ENCODE data around the gene MYMX.

MYMX gene

DNA sequence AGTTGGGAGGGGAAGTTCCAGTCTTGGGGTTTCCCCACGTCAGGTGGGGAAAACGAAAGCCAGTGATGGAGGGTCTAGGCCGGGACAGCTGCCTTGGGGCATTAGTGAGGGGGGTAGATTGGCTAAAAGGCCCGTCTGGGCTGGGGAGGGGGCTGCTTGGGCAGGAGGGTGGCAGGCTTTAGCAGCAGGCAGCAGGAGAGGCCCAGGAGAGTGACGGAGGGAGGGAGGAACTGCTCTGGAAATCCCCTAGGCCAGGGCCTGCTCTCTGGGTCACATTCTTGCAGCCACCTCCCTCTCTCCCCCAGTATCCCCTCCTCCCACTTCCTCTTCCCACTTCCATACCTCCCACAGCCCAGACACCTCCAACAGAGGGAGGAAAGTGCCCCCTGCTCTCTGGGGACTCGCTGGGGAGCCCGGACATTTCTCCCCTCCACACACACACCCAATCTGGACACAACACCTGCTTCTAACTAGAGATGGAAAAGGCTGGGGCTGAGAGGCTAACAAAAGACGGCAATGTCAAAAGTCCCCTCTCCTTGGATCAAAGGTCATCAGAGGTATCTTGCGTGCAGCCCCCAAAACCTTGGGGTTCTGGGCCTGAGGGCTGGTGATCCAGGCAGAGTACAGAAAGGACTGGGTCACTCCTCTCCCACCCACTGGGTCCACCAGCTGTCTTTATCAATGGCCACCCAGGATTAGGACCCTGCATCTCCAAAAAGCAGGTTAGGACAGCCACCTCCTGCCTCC lies 46.8 kb downstream of the MYMX start:
- TF ChIP-seq GATA2 (IDR thresholded peaks at IDR 0.05; ENCODE audit: low read depth, low read length) (no peak), GATA3 (IDR thresholded peaks at IDR 0.05; ENCODE audit: low read depth, low read length) (no peak)

DNA sequence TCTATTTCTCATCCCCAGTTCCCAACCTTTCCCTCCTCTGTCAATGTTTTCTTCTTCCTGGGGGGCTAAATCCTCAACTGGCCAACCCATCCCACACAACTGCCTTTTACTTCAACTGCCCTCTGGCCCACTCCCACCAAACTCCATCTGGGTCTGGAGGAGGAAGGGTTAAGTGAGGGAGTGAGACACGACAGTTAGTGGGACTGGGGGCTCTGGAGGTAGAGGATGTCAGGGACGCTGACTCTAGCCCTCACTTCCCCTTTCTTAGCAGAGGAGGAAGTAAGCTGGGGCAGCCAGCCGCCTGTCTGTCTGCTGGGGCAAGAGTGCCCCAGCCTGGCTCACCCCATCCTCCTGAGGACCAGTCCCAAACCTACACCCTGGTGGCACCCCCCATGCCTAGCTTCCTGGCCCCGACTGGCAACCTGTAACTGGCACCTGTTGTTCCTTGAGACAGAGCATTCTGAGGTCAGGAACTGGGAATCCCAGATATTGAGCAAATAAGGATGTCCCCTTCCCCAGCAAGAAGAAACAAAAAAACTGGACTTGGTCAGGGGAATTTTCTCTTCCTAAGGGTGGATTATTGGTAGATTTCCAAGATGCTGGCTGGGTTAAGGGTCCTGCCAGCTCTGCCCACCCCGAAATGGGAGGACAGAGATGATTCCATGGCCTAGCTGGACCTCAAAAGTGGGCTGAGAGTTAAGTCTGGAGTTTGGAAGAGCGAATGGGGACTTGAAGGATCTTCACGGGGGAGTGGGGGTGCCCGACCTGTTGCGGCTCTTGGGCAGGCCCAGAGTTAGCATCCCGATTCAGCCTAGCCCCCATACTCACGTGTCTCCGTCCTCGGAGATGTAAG lies 47.7 kb downstream of the MYMX start:
- no peak for TF ChIP-seq GATA2 (IDR thresholded peaks at IDR 0.05; ENCODE audit: low read depth, low read length)
- no peak for TF ChIP-seq GATA3 (IDR thresholded peaks at IDR 0.05; ENCODE audit: low read depth, low read length)

DNA sequence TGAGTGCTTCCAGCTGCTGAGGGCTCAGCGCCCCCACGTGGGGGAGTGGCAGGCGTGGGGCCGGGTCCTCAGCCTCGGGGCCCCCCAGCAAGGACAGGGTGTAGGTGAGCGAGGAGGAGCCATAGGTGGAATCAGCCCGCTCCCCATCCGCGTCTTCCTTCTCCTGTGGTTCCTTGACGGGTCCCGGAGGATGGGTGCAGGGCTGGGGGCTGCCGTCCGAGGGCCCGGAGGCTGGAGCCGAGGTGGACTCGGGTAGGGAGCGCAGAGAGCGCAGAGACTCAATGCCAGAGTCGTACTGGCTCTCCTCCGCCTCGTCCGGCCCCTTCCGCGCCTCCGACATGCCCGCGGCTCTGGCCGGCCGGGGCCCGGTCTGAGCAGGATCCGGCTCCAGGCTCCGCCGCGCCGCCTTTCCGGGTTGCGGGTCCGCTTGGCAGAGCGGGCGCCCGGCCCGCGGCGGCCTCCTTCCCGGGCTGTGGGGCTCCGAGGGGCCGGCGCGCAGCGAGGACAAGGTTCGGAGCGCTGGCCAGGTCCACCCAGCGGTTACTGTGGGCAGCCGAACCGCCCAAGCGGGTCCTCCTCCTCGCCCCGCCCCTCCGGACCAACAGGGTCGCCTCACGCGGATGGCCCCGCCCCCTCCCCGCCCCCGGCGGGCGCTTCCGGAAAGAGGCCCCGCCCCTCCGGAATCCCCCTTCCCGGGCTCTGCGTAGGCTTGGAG lies 48.4 kb downstream of the MYMX start, which contains the start of gene NFKBIE:
Gene NFKBIE (minus strand): TSS at position 545 of the 715 bp plus-strand sequence. CDS start 205 bp downstream, at position 340.
- TF ChIP-seq GATA2 (IDR thresholded peaks at IDR 0.05; ENCODE audit: low read depth, low read length) (no peak), GATA3 (IDR thresholded peaks at IDR 0.05; ENCODE audit: low read depth, low read length) (no peak)

GRCh38 chr6:44265722-44266233 lies 49.1 kb downstream of the MYMX start:
- TF ChIP-seq GATA3 (IDR thresholded peaks at IDR 0.05; ENCODE audit: low read depth, low read length) (no peak), GATA2 (IDR thresholded peaks at IDR 0.05; ENCODE audit: low read depth, low read length) (no peak)

GRCh38 chr6:44266347-44266746 lies 49.6 kb downstream of the MYMX start:
- TF ChIP-seq GATA2 (IDR thresholded peaks at IDR 0.05; ENCODE audit: low read depth, low read length) (no peak), GATA3 (IDR thresholded peaks at IDR 0.05; ENCODE audit: low read depth, low read length) (no peak)

DNA sequence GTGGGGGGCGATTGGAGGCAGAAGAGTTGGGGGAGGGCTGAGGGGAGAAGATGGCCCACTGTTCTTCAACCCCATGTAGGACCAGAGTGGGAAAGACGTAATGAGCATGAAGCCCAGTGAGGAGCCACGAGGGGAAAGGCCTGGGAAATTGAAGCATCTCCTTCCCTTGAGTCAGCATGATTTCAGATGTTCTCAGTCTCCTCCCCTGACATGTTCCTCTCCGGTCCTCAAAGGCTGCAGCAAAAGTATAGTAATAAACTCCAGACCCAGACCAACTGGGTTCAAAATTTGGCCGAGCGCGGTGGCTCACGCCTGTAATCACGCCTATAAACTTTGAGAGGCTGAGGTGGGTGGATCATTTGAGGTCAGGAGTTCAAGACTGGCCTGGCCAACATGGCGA lies 50.5 kb downstream of the MYMX start:
- TF ChIP-seq GATA3 (IDR thresholded peaks at IDR 0.05; ENCODE audit: low read depth, low read length) (no peak), GATA2 (IDR thresholded peaks at IDR 0.05; ENCODE audit: low read depth, low read length) (no peak)
